Activated CD4-positive, CD25-positive, alpha-beta regulatory T cell treated with anti-CD3 and anti-CD28 coated beads, Interleukin-2, amount 50 U/mL, for 72 hours (primary cell): ENCODE data around the gene GBA2.

Experiments
- DNase-seq: peaks from one replicate; pipeline ENCODE4 v3.0.0; 2021

GBA2 gene

DNA sequence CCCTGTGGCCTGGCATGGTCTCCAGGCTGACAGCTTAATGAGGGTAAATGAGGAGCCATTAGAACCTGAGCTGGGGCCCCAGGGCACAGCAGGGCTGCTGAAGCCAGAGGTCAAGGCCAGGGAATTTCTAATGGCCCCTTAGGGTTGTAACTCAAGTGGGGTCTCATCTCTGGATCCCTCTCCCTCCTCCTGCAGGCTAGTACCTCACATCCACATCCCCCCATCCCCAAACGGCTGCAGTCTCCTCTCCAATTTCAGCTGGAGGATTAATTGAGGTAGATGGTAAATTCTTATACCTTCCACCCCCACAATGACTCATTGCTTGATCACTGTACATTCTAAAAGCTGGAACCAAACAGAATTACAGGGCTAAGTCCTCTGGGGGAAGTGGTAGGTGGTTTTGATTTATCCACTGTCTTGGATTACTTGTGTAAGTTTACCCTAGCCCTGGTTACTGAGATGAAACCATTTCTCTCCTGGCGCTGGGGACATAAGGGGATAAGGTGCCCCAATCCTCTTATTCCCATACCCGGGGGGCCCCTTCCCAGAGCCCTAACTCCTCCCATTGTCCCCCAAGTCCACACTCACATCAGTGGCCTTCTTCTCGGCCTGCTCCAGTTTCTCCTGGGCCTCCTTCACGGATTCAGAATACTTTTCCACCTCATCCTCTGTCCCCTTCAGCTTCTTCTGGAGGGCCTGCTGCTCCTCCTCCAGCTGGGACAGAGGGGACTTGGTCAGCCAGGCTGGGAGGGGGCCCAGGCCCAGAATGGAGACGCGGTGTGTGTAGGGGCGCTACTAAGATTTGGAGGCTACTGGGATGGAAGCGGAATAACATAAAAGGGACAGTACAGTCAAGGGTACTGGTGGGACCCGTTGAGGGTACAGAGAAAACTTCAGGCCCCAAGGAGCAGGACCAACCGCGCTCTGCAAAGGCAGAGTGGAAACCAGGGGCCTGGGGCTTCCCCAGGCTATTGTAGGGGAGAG is 60.2 kb downstream of the GBA2 start:
- no peak for DNase-seq

DNA sequence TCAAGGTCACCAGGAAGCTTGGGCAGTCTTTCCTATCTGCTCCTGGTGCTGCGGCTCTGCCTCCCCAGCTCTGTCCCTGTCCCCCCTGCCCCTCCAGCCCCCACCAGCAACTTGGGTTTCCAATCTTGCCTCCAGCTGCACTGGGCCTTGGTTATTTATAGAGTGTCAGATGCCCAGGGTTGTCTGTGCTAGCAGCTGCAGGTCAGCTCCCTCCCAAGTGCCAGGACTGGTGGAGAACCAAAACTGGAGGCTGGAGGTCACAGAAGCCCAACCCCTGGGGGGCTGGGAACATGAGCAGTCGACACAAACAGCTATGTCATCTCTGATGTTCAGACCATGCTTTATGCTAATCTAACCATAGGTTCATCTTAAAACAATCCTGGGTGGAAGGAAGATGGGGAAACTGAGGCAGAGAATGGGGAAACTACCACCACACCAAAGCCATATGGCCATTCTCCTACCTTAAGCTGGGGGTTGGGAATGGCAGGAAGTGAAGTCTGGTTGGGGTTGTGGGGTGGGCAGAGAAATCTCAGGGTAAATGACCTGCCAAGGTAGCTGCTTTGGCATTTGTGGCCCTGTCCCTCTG is 61.0 kb downstream of the GBA2 start:
- DNase-seq, result no peak

DNA sequence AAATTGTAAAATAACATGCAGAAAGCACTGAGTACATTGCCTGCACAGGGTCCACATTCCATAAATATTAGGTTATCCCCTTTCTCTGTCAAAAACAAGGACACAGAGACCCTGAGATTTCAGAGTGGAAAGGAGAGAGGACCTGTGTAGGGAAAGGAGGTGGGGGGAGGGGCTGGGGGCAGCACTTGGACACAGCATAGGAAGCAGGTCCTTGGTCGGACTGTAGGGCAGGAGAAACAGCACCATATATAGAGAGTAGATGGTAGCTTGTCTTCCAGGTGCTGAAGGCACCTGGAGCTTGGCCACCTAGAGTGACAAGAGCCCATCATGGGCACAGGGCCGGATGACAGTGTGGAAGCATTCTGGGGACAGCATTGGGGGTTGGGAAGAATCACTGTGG is 61.7 kb downstream of the GBA2 start:
- no peak for DNase-seq
